ENCODE measurements around the gene PIGA. TPM values are rescaled to one million over a fixed set of nuclear protein-coding genes. Genes with fewer than 3 reads are reported as not detected.

PIGA gene
- total RNA-seq, 1 experiment from 2014 or later, result 13.9 TPM

GRCh38 chrX:15345976-15346375 is 10.7 kb upstream of the PIGA start:
- H3K18ac ChIP-seq (ENCODE audit: insufficient read length, low read depth, low read length), result no peak overlapping the region
- H3K27ac Mint-ChIP-seq, result no peak overlapping the region
- H4K8ac ChIP-seq (replicated peaks; ENCODE audit: insufficient read length, low read depth, low read length), result no peak overlapping the region
- H3K9me3 ChIP-seq (ENCODE audit: control insufficient read depth, low read depth, low read length), result no peaks in the 10 kb centered on the region
- H3K27me3 ChIP-seq (ENCODE audit: insufficient read depth, low read length), result peaks cover 2% of the 10 kb centered on the region; the same call in 1 of the 2 replicates
- no peak overlapping the region for H3K23ac ChIP-seq (ENCODE audit: insufficient read length, low read depth, low read length)
- no peak overlapping the region for H2BK5ac ChIP-seq (ENCODE audit: insufficient read length, low read length)
- no peak for DNase-seq
- no peak overlapping the region for H2AFZ ChIP-seq (ENCODE audit: low read length)
- H3K4me3 Mint-ChIP-seq, result no peak overlapping the region
- WGBS (ENCODE audit: extremely low coverage, insufficient read length, low lambda C conversion rate), result no CpG with 5 or more reads among the region's 3 CpGs
- no peak overlapping the region for H3K9ac ChIP-seq (ENCODE audit: extremely low read depth, insufficient read length, low read length)
- H4K5ac ChIP-seq (ENCODE audit: insufficient read length, low read depth, low read length), result no peak overlapping the region
- no peak overlapping the region for H3T11ph ChIP-seq (ENCODE audit: low read length)
- no peaks in the 10 kb centered on the region for H3K23me2 ChIP-seq (ENCODE audit: insufficient read length, low read depth, low read length, poor library complexity, severe bottlenecking)
- H3K4me1 Mint-ChIP-seq, result peaks cover 15 to 17% of the 10 kb centered on the region in 2 experiments
- H3K14ac ChIP-seq (ENCODE audit: insufficient read depth, low read length), result no peak overlapping the region
- H2BK20ac ChIP-seq (ENCODE audit: low read depth, low read length, poor library complexity, severe bottlenecking), result no peak overlapping the region
- no peaks in the 10 kb centered on the region for H3K36me3 Mint-ChIP-seq (ENCODE audit: insufficient read depth in 1 of 3, low read depth in 3 of 3)
- H4K20me1 ChIP-seq (ENCODE audit: control insufficient read depth, insufficient read depth, insufficient read length), result no peaks in the 10 kb centered on the region
- no peak for TF ChIP-seq CTCF (conservative IDR thresholded peaks at IDR 0.05)
- H2BK120ac ChIP-seq (ENCODE audit: low read depth, low read length, poor library complexity, severe bottlenecking), result no peak overlapping the region
- peaks cover 65% of the 10 kb centered on the region for H3K27me3 Mint-ChIP-seq (ENCODE audit: low read depth)
- no peak overlapping the region for H3K27ac ChIP-seq (ENCODE audit: insufficient read length, low read depth, low read length)
- 0 out of 2 replicates have a peak, but pooled peaks cover 2% of the 10 kb centered on the region for H3K4me1 ChIP-seq (ENCODE audit: insufficient read depth, low read length)
- H2AK5ac ChIP-seq (ENCODE audit: insufficient read length, low read length), result no peak overlapping the region
- no peak overlapping the region for H3K4me2 ChIP-seq (ENCODE audit: insufficient read depth, insufficient read length, low read length)
- H2BK12ac ChIP-seq (ENCODE audit: insufficient read length, low read depth, low read length), result no peak overlapping the region
- H4K91ac ChIP-seq (ENCODE audit: insufficient read length, low read depth, low read length), result no peak overlapping the region
- H3K4ac ChIP-seq (ENCODE audit: low read depth, low read length), result no peak overlapping the region
- H3K56ac ChIP-seq (ENCODE audit: insufficient read length, low read depth, low read length), result no peak overlapping the region
- H3K79me2 ChIP-seq (ENCODE audit: insufficient read depth, low read length), result no peaks in the 10 kb centered on the region
- H3K9me3 Mint-ChIP-seq, result no peaks in the 10 kb centered on the region; a peak in 1 of 5 replicates
- no peak overlapping the region for H2BK15ac ChIP-seq (ENCODE audit: low read depth, low read length)
- no peaks in the 10 kb centered on the region for H3K79me1 ChIP-seq (ENCODE audit: insufficient read depth, low read depth, low read length, poor library complexity, severe bottlenecking)
